ENCODE results near the gene C16orf86.

Gene C16orf86

GRCh38 chr16:67651847-67652246 lies 14.8 kb upstream of the C16orf86 start:
- Histone ChIP-seq H3K4me3 (ENCODE audit: low read length) (no peak overlapping the region), H4K20me1 (ENCODE audit: control insufficient read depth, insufficient read depth, low read depth, low read length) (no peaks in the 10 kb centered on the region), H3K27me3 (ENCODE audit: control insufficient read depth, low read length) (no peaks in the 10 kb centered on the region), H3K36me3 (ENCODE audit: control insufficient read depth, low read length) (peaks cover 72% of the 10 kb centered on the region), H3K9me2 (replicated peaks; ENCODE audit: control insufficient read depth, low read length) (no peaks in the 10 kb centered on the region), H3K4me2 (ENCODE audit: low read length) (no peak overlapping the region), H3K79me2 (ENCODE audit: control insufficient read depth, low read length) (peaks cover 5% of the 10 kb centered on the region), H3K4me1 (ENCODE audit: control insufficient read depth, low read length) (no peaks in the 10 kb centered on the region), H3K27ac (ENCODE audit: low read depth, low read length) (no peak overlapping the region), H3K9me3 (ENCODE audit: control insufficient read depth, insufficient read depth, low read length) (no peaks in the 10 kb centered on the region), H3F3A (ENCODE audit: control insufficient read depth, insufficient read depth) (peaks cover 3% of the 10 kb centered on the region; the same call in 1 of the 2 replicates)
- TF ChIP-seq EZH2phosphoT487 (IDR thresholded peaks at IDR 0.05; ENCODE audit: borderline replicate concordance, low read length): no peak
- TF ChIP-seq CTCF (IDR thresholded peaks at IDR 0.05; ENCODE audit: low read depth, low read length, poor library complexity, severe bottlenecking): no peak

- H3K36me3 ChIP-seq (ENCODE audit: control insufficient read depth, low read length): peaks cover 72% of the 10 kb centered on the region
- no peak overlapping the region for H3K4me2 ChIP-seq (ENCODE audit: low read length)
- no peak overlapping the region for H3K27ac ChIP-seq (ENCODE audit: low read depth, low read length)
- H3K4me1 ChIP-seq (ENCODE audit: control insufficient read depth, low read length): no peaks in the 10 kb centered on the region
- H3K4me3 ChIP-seq (ENCODE audit: low read length): no peak overlapping the region
- TF ChIP-seq CTCF (IDR thresholded peaks at IDR 0.05; ENCODE audit: low read depth, low read length, poor library complexity, severe bottlenecking): no peak
- no peak for TF ChIP-seq EZH2phosphoT487 (IDR thresholded peaks at IDR 0.05; ENCODE audit: borderline replicate concordance, low read length)
- H3K27me3 ChIP-seq (ENCODE audit: control insufficient read depth, low read length): no peaks in the 10 kb centered on the region
- H4K20me1 ChIP-seq (ENCODE audit: control insufficient read depth, insufficient read depth, low read depth, low read length): no peaks in the 10 kb centered on the region
- no peaks in the 10 kb centered on the region for H3K79me2 ChIP-seq (ENCODE audit: control insufficient read depth, low read length)
- H3K9me2 ChIP-seq (replicated peaks; ENCODE audit: control insufficient read depth, low read length): no peaks in the 10 kb centered on the region
- peaks cover 3% of the 10 kb centered on the region; the same call in 1 of the 2 replicates for H3F3A ChIP-seq (ENCODE audit: control insufficient read depth, insufficient read depth)
- no peaks in the 10 kb centered on the region for H3K9me3 ChIP-seq (ENCODE audit: control insufficient read depth, insufficient read depth, low read length)
Observed at GRCh38 chr16:67652578-67653127, 14.0 kb upstream of the C16orf86 start.

GRCh38 chr16:67653128-67653788 lies 13.4 kb upstream of the C16orf86 start:
- Histone ChIP-seq H3K4me2 (ENCODE audit: low read length) (no peak overlapping the region), H3K27me3 (ENCODE audit: control insufficient read depth, low read length) (no peaks in the 10 kb centered on the region), H3K4me3 (ENCODE audit: low read length) (no peak overlapping the region)

More at GRCh38 chr16:67653128-67653788, 13.4 kb upstream of the C16orf86 start:
- no peaks in the 10 kb centered on the region for H3K9me2 ChIP-seq (replicated peaks; ENCODE audit: control insufficient read depth, low read length)
- peaks cover 5% of the 10 kb centered on the region for H3K79me2 ChIP-seq (ENCODE audit: control insufficient read depth, low read length)
- H4K20me1 ChIP-seq (ENCODE audit: control insufficient read depth, insufficient read depth, low read depth, low read length): no peaks in the 10 kb centered on the region
- no peak overlapping the region for H3K27ac ChIP-seq (ENCODE audit: low read depth, low read length)
- no peak for TF ChIP-seq CTCF (IDR thresholded peaks at IDR 0.05; ENCODE audit: low read depth, low read length, poor library complexity, severe bottlenecking)
- no peak for TF ChIP-seq EZH2phosphoT487 (IDR thresholded peaks at IDR 0.05; ENCODE audit: borderline replicate concordance, low read length)
- peaks cover 3% of the 10 kb centered on the region; the same call in 1 of the 2 replicates for H3F3A ChIP-seq (ENCODE audit: control insufficient read depth, insufficient read depth)
- H3K36me3 ChIP-seq (ENCODE audit: control insufficient read depth, low read length): peaks cover 78% of the 10 kb centered on the region
- peaks cover 1% of the 10 kb centered on the region for H3K4me1 ChIP-seq (ENCODE audit: control insufficient read depth, low read length)
- H3K9me3 ChIP-seq (ENCODE audit: control insufficient read depth, insufficient read depth, low read length): no peaks in the 10 kb centered on the region

Data from DOHH2 (cell line).